CMK (cell line): ENCODE data around the gene ZNF688.
"Not testable (repeated sequence)": the region's sequence is repeated elsewhere in the genome, so short reads cannot be mapped to it uniquely, and the experiment has no call there.

ENCODE experiments used
- DNase-seq: peaks from one replicate; pipeline ENCODE4 v3.0.0-alpha.2; 2010; ENCODE audit warnings: low read depth

The ZNF688 gene

GRCh38 chr16:30533748-30534367, 37.7 kb downstream of the ZNF688 start:
- no peak for DNase-seq

DNA sequence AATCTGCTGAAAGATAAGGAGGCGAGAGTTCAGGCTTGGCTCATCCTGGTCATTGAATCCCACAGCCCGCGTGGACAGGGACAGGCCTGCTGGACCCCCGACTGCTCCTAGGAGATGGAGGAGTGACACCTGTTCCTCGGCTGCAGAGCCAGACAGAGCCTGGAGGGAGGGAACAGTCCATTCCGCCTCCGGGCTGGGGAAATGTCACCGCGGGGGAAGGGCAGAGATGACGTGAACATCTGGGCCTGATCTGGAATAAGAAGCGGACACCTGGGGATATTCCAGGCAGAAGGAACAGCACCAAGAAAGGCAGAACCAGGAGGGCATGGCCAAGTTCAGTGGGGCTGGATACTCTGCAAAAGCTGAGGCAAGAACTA, 38.4 kb downstream of the ZNF688 start:
- no peak for DNase-seq

GRCh38 chr16:30532285-30533145, 39.0 kb downstream of the ZNF688 start:
- no peak for DNase-seq

DNA sequence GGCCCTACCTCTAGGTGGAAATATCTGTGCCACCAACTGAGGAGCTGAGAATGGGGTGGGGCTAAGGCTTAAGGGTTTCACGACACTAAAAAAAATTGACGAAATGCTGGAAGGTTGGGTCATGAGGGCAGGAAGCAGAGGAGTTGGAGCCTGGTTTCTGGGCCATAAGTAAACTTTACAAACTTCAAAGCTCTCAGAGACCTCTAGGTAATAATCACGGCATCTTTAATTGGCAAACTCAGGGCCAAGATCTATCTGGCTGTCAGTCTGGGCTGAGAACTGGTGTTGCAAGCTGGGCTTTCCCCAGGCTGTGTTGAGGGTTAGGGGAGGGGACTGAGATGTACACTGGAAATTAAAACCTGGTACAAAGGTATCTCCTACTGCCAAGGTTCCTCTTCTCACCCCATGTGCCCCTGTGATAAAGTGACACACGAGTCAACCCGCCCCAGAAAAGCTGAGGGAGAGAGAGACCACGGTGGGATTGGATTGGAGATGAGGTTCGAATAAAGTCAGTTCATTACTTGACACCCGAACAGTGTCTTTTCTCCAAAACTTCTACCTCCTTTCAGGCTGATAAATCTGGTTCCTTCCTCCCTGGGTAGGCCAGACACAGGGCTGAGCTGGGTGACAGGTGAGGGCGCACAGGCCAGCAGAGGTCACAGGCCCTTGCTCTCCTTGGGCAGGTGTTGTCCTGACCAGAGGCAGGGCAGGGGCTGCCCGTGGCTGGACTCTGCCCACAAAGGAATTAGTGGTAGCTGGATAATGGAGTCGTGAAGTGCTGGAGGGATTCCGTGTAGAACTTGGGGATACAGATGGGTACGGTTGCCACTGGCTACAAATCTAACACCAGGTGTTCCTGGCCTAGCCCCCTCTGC, 41.1 kb downstream of the ZNF688 start:
- no peak for DNase-seq

GRCh38 chr16:30528799-30529457, 42.6 kb downstream of the ZNF688 start:
- no peak for DNase-seq

DNA sequence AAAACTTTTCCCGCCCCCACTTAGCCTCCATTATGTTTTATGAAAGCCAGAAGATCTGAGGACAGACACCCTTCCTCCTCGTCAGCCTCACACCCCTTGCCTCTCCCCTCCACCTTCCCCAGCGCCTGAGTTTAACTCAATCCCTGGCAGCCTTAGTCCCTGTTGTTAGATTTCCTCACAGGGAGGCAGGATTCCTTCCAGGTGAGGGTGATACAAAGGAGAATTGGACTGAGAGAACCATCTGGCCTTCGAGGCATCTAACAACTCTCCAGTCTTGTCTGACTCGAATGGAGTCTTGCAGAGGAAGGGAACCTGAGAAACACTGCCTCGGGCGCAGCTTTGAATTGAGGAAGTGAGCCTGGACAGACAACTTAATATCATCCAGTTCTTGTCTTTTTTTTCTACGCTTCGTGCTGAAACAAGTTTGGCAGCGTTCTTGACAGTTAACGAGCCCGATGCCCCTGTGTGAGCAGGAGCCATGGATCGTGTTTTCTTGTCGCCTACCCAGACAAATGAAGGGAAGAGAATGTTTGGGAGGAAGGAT, 43.8 kb downstream of the ZNF688 start:
- no peak for DNase-seq

GRCh38 chr16:30526823-30527634, 44.5 kb downstream of the ZNF688 start:
- peak; percentile 94 for DNase-seq

DNA sequence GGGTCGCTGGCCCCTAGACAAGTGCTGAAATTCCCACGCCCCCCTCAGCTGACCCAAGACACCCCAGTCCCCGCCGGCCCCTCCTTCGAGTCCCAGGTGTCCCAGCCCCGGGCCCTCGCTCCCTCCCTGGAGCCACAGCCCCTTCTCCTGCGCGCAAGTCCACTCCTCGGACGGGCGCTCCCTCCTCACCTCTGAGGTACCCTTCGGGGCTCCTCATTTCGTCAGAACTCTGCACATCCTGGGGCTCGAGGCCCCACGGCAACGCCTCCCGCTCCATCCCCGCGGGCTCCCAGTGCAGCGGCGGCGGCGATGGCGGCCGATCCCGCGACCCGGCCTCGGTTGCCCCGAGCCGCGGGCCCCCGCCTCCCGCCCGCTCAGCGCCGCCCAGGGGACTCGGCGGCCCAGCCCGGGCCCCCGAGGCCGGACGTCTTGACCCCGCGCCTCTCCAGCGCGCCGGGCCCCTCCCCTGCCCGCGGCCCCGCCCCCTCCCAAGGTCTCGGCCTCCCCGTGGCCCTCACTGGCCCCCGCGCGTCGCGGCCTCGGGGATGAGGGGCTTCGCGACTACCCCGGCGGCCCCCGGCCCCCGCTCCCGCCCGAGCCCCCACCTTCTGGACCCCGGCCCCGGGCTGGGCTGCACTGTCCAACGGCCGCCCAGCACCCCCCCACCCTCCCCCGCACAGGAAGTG, 45.2 kb downstream of the ZNF688 start, which contains the start of gene ZNF768:
TSS of gene ZNF768 (minus strand) at position 430 of the 686 bp plus-strand sequence. CDS start at position 277, 153 bp downstream.
- DNase-seq: peak; percentile 72

DNA sequence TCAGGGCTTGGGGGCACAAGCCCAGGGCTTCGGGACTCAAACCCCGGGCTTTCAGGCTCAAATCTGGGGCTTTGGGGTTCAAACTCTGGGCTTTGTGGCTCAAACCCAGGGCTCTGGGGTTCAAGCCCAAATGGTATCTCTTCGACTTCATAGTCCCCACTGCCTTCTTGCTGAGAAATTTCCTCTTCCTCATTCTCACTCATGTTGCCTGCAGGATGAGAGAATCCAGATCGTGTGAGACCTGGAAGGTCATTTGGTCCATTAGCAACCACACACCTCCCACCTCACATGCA, 45.7 kb downstream of the ZNF688 start:
- no peak for DNase-seq

DNA sequence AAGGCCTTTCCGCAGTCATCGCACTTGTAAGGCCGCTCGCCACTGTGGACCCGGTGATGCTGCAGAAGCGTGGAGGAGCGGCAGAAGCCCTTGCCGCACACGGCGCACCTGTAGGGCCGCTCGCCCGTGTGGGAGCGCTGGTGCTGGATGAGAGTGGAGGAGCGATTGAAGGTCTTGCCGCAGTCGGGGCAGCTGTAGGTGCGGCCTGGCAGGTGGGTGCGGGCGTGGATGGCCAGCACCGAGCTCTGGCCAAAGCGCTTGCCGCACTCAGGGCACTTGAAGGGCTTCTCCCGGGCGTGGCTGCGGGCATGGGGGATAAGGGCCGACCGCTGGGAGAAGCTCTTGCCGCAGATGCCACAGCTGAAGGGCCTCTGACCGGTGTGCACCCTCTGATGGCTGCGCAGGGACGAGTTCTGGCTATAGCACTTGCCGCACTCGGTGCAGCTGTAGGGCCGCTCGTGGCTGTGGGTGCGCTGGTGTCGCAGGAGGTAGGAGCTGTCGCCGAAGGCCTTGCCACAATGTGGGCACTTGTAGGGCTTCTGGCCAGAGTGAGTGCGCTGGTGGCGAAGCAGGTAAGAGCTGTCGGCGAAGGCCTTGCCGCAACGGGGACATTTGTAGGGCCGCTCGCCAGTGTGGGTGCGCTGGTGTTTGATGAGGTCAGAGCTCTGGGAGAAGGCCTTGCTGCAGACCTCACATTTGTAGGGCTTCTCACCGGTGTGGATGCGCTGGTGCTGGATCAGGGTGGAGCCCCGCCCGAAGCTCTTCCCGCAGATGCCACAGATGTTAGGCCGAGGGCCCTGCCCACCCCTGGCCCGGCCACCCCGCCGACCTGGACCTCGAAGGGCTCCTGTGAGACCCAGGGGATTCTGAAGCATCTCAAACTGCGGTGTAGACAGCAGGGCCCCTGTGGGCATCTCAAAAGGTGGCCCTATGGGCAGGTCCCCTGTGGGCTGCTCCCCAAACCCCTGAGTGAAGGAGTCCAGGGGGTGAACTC, 46.6 kb downstream of the ZNF688 start:
- DNase-seq: no peak

DNA sequence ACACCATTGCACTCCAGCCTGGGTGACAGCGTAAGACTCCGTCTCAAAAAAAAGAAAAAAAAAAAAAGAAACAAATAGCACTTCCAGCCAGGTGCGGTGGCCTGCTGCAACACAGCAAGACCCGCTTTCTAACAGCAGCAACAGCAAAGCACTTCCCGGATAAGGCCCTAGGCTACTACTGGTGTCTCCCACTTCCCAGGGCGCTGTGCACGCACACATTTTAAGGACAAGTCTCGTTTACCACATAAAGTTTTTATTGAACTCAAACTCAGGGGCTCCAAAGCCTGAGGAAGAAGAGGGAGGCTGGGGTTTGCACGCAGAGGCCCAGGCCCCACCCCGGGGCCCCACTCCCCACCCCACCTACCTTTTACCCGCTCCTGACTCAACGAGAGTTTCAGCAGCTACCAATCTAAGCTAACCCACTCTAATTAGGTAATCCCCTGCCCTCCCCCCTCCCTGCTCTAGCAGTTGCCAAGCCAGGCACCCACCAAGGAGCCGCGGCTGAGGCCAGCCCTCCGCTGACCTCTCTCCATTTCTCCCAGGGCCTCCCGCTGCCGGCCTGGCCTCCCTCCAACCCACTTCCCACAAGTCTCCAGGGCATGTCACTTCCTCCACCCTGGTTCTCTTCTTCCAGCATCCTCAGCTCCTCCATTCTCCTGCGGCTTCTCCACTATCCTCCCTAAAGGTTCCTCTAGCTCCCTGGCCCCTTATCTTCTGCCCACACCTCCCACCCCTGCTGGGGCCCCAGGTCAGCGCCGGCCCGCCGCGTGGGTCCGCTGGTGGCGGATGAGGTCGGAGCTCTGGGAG, 47.5 kb downstream of the ZNF688 start:
- no peak for DNase-seq

GRCh38 chr16:30522702-30523463, 48.6 kb downstream of the ZNF688 start:
- not testable (repeated sequence) for DNase-seq

GRCh38 chr16:30521873-30522641, 49.5 kb downstream of the ZNF688 start:
- DNase-seq: no peak

- DNase-seq: no peak
Measured at GRCh38 chr16:30521476-30521872, 50.0 kb downstream of the ZNF688 start.
